22Rv1 (cell line): ENCODE results near the gene UBE2QL1.

Source experiments
- ZFX ChIP-seq: fragments of 450-650 bp; IDR thresholded peaks from 2 replicates; pipeline ENCODE4 v1.6.1; 2017; ENCODE audit warnings: antibody characterized with exemption, borderline replicate concordance
- TF ChIP-seq, protein P1 (sequence below): fragments of 450-650 bp; IDR thresholded peaks from 2 replicates; pipeline ENCODE4 v1.5.1; 2017; ENCODE audit warnings: mild to moderate bottlenecking

DNA sequence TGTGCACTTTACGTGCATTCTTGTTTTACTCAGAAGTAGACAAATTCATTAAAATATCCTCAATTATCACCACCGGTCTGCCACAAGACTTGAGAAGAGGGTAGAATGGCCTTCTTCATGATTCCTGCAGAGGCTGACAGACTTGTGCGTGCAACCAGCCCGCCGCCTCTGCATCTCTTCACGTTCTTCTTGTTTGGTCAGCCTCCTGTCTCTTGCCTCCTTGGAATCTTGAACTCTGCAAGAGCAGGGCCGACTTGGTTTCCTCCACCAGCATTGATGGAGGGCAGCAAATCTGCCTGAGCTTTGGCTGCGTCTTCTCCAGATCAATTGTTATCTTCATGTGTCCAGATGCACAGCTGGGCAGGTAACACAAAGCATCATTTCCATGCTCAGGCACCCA lies 20.2 kb downstream of the UBE2QL1 start:
- TF ChIP-seq, protein P1, sequence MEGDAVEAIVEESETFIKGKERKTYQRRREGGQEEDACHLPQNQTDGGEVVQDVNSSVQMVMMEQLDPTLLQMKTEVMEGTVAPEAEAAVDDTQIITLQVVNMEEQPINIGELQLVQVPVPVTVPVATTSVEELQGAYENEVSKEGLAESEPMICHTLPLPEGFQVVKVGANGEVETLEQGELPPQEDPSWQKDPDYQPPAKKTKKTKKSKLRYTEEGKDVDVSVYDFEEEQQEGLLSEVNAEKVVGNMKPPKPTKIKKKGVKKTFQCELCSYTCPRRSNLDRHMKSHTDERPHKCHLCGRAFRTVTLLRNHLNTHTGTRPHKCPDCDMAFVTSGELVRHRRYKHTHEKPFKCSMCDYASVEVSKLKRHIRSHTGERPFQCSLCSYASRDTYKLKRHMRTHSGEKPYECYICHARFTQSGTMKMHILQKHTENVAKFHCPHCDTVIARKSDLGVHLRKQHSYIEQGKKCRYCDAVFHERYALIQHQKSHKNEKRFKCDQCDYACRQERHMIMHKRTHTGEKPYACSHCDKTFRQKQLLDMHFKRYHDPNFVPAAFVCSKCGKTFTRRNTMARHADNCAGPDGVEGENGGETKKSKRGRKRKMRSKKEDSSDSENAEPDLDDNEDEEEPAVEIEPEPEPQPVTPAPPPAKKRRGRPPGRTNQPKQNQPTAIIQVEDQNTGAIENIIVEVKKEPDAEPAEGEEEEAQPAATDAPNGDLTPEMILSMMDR: no peak
- no peak for TF ChIP-seq ZFX
